HG03457 (cell line): ENCODE results near the gene SMG5.

Experiments used
- ATAC-seq: cut with Tn5 transposase; IDR thresholded peaks from one replicate; pipeline ENCODE4 v1.9.1; 2021; ENCODE audit warnings: moderate number of reproducible peaks; ENCODE audit not compliant: unreplicated experiment

Gene SMG5

GRCh38 chr1:156214024-156214748, 68.4 kb downstream of the SMG5 start:
- ATAC-seq = no peak

- no peak for ATAC-seq
Measured at GRCh38 chr1:156213644-156213966, 69.0 kb downstream of the SMG5 start.

GRCh38 chr1:156212833-156213643, 69.6 kb downstream of the SMG5 start, which contains the start of gene PMF1:
Gene PMF1 (plus strand): TSS chr1:156213007. CDS start chr1:156213016, 9 bp downstream.
- peak; percentile 83 for ATAC-seq

- ATAC-seq = no peak
Measured at GRCh38 chr1:156212130-156212529, 70.5 kb downstream of the SMG5 start.

- ATAC-seq = no peak
Measured at GRCh38 chr1:156211243-156211642, 71.4 kb downstream of the SMG5 start.

GRCh38 chr1:156204686-156205085, 77.9 kb downstream of the SMG5 start:
- no peak for ATAC-seq

GRCh38 chr1:156203331-156203730, 79.3 kb downstream of the SMG5 start:
- no peak for ATAC-seq

- ATAC-seq = no peak
Measured at GRCh38 chr1:156200044-156200443, 82.6 kb downstream of the SMG5 start.
